ENCODE results near the gene RBP3.

RBP3 gene

DNA sequence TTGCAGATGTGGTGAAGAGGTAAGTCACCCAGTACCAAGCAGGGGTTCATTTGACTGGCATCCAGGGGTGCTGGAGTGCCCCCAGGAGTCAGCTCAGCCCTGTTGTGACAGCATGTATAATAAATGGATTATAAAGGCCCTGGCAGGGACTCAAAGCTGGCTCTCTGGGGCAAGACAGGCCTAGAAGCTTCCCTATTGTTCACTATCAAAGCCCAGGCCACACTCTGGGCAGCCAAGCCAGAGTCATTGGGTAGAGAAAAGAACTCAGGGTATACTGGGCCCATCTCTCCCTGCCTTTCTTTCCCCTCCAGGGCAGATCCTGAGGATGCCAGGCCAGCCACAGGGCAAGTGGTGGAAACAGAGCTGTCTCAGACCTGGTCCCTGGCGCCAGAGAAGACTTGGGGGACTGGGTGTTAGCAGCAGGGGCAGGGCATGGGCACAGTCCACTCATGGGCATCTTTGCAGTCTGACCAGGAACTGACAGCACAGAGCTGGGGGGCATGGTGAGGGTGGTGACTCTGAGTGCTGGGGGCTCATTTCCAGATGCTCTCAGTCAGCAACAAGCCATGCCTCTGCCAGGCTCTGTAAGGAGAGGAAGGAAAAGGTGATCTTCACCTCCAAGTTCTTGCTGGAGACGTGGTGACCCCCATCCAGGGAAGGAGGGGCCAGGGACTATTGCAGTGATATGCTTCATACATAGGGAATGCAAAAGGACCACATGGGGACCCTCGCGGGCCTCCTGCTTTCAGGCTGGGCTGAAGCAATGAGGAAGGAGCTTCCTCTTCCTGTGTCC lies 11.7 kb downstream of the RBP3 start:
- DNase-seq: no peak

- no peak for DNase-seq
Observed at GRCh38 chr10:47360419-47361040, 12.4 kb downstream of the RBP3 start.

- no peak for DNase-seq
Observed at GRCh38 chr10:47361293-47361692, 13.1 kb downstream of the RBP3 start.

DNA sequence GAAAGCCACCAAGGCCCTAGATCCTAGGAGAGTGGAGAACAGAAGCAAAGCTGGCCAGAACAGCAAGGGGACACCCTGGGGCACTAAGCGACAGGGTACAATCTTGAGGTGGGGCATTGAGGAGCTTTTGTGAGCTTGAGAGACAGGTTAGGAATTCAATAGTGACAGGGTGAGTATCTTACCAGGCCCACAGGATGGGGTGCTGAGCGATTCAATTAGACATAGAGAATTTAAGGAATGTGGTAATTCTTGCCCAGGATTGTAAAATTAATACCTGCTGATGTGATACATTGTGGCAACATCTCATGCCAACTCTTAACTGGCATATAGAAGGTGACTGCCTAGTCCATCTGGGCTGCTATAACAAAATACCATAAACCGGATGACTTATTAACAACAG lies 14.0 kb downstream of the RBP3 start:
- DNase-seq: no peak

DNA sequence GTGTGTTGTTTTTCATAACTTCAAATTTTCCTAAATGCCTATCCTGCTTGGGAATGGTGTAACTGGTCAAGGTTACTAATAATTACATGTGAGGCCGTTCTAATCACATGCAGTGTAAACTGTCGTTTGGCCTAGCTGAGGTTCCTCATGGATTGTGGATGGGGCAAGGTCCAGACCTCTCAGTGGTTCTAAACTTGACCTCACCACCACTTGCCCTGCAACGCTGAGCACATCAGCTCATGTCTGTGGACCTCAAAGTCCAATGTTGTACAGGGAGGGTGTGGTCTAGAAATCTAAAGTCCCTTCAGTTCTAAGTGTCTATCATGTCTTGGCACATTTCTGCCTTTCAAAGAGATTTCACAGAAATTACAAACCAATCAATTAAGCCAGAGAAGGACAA lies 15.6 kb downstream of the RBP3 start:
- DNase-seq: no peak

DNA sequence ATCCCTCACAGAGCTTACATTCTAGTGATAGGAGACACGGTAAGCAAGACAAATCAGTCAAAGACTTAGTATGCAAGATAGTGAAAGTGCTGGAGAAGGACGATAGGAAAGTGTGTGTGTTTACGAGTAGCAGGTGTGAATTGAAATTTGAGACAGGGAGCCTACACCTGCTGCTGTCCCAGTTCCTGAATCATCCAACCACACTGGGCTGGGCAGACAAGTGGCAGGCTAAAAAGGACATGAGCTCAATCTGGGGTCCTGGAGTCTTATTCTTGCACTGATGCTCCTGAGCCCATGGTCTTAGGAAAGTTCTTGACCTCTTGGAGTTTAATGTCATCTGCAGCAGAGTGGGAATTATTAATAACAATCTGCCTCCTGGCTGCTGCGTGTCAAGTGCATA lies 16.2 kb downstream of the RBP3 start:
- DNase-seq: no peak

DNA sequence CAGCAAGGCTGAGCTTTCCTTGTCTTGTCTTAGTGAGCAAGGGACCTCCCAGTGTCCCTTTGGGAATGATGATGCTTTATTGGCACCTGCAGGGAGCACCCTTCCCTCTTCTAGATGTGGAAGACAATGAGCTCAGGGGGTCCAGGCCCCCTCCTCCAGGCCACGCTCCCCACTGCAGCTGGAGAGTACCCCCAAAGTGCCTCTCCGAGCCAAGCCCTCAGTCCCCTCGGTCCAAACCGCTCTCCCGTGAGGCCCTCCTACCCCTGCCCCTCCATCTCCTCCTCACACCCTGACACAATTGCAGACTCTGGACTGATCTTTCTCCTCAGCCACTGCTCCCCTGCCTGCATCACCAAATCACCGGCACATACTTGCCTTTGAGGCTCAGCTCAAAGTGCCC lies 16.7 kb downstream of the RBP3 start:
- DNase-seq: no peak

DNA sequence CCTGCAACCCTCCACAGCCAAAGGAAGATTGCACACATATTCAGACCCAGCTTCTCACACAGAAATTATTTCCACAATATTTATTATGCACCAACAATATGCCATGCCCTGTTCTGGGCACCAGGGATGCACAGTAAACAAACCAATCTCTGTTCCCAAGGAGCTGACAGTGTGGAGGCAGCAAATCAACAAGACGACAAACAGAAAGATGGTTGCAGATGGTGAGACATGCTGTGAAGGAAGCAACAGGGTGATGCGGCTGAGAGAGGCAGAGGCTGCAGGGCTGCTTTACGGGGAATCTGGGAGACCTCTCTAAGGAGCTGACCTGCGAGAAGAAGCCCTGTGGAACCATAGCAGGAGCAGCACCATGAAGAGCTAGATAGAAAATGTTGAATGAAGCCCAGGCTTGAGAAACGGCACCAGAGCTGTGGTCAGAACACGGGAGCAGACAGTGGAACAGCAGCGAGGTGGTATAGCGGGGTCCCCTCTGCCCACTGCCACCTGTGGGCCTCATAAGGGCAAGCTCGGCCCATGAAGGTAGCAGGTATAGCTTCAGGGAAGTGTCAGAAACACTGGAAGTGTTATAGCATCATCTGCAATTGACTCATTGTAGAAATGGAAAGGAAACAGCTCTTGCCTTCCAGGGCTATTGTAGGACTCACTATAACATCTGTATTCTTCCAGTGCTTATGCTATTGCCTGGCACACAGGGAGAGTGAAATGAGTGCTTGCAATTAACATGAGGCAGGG lies 17.4 kb downstream of the RBP3 start:
- no peak for DNase-seq

GRCh38 chr10:47366181-47366631 lies 18.0 kb downstream of the RBP3 start:
- no peak for DNase-seq

GRCh38 chr10:47366731-47367460 lies 18.7 kb downstream of the RBP3 start:
- no peak for DNase-seq

DNA sequence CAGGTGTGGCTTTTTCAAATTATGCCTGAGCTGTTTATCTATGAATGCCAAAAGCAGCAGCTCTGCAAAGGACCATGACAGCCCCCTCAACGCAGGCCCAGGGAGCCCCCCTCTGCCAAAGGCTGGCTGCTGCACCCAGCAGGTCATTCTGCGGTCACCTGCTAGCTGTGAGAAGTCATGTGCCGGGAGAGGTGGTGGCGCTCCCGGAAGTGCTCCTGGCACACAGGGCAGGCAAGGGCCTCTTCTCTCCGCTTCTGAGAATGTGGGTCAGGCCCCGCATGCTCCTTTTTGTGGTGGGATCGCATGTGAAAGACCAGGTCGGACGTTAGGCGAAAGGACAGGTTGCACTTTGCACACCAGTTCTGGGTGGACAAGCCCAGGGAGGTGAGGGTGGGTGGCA lies 19.5 kb downstream of the RBP3 start:
- DNase-seq: no peak

DNA sequence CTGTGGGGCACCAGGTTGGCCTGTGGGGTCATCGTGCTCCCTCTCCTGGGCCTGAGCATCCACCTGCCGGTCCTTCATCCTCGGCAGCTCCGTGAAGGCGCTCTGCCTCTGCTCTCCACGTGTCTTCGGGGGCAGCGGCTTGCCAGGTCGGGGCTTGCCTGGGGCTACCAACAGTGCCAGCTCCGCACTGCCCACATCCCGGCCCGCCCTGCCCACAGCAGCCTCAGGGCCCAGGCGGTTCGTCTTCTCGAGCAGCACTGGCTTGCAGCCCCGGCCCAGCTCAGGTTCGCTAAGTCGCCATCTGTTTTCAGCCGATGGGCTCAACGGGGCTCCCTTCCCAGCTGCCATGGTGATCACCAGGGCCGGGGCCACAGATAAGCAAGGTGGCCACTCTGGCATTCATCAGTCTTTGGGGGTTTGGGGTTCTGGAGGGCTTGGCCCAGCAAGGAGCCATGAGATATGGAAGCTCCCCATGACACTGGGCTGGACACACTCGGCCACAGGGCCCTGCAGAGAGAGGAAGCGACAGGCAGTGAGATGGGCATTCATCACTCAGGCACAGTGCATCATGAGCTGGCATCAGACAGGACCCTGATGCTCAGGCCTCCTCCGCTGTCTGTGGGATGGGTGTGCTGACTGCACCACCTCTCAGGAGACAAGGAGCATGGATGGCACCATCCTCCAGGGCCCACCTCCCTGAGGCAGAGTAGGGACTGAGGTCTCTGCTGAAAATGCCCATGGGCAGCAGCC lies 20.4 kb downstream of the RBP3 start:
- no peak for DNase-seq

DNA sequence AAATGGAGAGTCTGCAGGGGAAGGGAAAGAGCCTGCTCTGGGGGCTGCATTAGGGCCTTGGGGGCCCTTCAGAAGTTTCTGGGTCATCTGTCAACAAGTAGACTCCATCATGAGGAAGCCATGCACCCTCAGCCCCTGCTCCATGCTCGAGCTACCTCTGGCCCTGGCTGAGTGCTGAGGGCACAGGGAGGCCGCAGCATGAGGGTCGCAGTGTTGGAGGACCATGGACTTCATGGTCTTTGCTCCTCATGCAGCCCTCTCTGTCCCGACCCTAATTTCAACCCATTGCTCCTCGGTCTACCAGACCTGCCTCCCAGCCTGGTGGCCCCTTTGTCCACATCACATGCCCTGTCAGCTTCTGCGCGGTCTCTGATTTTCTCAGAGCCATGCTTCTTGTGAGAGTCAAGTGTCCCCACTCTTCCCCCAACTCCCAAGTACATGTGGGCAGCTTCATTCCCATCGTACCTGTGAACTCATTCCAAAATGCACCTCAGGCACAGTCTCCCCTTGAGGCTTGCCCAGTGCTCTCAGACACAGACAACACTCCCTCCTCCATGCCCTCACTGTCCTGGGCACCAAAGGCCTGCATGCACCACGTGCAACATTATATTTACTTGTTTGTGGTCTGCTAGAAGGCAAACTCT lies 21.2 kb downstream of the RBP3 start:
- no peak for DNase-seq

DNA sequence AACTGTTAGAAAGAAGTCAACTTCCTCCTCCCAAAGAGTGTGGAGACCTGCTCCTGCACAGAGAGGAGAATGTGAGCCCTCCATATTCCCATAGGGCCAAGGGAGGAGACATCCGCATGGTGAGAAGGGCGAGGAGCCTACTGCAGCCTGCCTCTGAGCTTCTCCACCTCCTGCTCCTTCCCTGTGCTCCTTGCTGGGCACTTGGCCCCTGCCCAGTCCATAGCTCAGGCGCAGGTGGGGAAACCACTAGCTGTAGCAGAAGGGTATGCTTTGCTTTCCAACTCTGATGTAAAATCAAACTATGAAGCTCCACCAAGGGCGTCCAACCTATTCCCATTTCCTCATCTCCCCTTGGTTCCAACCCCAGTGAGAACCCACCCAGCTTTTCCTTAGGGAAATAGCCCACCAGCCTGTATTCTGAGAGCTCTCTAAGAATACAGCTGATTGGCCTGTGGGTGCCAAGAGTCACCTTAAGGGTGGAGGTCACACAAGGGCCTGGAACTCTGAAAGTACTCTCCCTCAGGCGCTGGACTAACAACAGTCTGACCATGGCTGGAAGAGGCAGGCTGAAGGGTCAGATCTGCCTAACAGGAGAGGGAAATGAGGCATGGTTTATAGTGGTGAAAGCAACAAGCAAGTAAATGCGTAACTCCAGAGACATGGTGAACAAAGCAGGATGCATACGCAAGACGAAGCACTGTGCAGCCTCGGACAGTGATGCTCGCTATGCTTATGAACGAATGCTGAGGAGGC lies 22.0 kb downstream of the RBP3 start:
- no peak for DNase-seq

DNA sequence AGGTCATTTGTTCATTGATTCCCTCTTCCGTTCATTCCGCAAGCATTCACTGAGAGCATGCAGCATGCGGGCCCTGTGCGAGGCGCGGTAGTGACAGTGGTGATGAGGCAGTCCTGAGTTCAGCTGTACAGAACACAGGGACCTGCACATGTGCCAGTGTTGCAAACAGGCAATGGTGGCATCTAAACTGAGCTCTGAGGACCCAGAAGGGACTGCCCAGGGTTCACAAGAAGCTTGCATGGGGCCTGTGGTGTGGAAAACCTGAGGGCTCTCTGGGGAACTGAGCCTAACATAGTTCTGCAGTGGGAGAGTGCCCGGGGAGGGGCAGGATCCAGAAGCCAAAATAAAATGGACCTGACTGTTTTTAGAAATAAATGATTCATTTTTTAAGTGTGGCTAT lies 22.7 kb downstream of the RBP3 start:
- no peak for DNase-seq

DNA sequence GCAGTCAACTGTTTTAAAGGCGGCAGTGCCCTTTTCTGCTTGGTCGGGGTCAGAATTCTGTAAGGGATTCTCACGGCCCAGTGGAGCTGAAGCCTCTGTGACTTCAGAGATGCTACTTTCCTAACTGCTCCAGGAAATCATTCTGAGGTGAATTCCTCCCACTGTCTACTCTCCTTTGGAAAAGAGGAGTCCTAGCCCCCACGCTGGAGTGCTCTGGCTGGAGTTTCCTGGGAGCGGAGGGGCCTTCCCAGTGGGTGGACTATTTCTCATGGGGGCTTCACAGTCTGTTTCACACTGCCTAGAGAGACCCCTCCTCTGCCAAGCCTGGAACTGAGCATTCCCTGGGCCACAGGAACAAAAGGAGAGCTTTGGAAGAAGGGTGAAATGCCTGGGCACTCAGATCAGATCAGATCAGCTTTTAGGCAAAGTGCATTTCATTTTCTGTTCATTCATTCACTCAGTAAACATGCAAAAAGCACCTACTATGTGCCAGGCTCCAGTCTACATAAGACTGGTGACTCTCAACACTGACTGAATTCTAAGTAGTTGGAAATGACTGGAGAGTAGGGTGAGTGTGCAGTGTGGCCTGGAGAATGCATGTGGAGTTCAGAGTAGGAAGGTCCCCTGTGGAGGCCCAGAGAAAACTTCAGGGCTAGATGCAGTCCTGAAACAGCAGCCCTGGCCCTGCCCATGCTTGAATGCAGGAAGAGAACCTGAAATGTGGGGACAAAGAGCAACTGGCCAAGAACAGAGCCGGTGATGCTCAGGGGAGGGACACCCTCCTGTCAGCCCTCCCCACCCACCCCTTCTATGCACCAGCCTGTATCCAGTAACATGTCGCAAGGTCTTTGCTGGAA lies 23.7 kb downstream of the RBP3 start:
- DNase-seq: no peak

- no peak for DNase-seq
Observed at GRCh38 chr10:47372726-47373125, 24.6 kb downstream of the RBP3 start.

- DNase-seq: no peak
Observed at GRCh38 chr10:47374611-47375536, 26.7 kb downstream of the RBP3 start.

Measured in NCI-H2081 treated with DMSO at 0.1 percent for 48 hours (cell line).